HG03045 (cell line): ENCODE results near the gene SRCIN1.

Experiments
- ATAC-seq: cut with Tn5 transposase; IDR thresholded peaks from one replicate; pipeline ENCODE4 v1.9.1; 2021; ENCODE audit warnings: mild to moderate bottlenecking, moderate library complexity; ENCODE audit not compliant: unreplicated experiment

Gene SRCIN1

DNA sequence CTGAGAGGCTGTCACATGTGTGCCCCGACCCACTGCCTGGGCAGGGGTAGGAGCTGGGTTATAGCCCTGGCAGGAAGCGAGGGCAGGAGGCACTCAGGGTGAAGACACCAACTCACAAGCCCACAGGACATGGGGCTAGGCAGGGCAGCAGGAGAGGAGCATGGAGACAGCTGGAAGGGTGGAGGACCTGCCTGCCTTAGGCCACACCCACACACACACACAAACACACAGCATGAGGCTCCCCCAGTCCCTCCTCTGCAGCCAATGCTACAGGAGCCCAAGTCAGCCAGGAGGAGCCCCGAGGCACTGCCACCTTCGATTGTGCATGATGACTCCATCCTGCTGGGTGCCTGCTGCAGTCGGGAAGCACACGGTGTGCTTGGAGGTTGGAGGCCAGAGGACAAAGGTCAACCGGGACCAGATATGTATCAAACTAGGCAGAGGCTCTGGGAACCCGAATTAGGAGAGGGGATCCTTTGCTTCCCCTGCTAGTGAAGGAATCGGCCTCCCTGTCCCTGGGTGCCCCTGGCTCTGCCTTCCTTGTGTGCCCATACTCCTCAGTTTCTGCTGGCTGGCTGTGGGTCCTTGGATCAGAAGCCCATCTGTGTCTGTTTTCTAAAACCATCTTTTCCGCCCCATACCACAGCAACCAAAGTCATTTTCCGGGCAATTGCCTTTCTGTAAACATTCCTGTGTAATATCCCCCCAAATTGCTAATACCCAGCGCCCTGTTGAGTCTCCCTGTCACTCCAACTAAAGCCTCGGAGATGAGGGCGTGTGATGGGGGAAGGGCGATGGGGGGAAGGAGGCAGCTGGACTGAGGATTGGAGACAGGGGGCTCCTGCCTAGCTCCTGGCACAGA is 20.5 kb downstream of the SRCIN1 start:
- no peak for ATAC-seq

DNA sequence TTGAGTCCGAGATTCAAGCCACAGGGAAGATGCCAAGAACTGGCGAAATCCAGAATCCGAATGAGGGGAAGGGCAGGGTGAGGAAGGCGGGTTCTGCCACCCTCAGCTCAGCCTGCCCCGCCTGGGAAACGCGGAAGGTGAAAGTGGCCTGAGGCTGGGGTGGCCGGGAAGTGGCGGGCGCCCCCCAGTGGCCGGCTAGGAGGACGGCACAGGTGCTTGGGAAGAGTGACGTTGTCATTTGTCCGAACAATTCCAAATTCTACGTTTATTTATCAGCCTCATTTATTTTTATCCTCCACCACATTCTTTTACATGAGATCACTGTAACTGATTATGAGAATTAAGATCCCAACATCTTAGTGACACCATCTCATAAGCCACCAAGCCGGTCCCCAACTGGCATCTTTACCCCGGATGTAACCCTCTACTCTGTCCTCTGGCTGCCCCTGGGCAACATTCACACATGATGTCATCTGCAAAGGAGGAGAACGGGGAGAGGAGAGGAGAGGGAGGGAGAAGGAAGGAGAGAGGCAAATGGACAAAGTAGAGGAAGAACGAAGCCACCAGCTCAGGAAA is 21.3 kb downstream of the SRCIN1 start:
- no peak for ATAC-seq

DNA sequence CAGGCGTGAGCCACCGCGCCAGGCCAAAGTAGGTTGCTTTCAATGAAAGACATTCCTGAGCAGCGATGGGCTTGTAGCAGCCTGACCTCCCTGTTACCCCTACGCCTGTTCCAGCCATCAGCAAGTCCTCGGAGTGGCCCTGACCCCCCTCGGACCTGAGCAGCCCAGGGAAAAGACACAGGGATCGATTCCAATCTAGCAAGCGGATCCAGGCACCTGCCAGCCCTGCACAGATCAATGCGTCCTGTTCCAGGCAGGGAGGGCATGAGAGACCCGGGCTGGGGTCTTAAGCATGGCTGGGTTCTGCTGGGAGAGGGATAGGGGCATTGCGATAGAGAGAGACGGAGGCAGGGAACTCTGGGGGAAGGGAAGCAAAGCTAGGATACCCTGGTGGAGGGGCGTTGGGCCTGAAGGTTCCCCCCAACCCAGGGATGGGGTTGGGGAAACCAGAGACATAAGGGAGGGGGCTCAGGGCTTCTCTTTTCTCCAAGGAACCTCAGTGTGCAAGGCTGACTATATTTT is 21.9 kb downstream of the SRCIN1 start:
- no peak for ATAC-seq

DNA sequence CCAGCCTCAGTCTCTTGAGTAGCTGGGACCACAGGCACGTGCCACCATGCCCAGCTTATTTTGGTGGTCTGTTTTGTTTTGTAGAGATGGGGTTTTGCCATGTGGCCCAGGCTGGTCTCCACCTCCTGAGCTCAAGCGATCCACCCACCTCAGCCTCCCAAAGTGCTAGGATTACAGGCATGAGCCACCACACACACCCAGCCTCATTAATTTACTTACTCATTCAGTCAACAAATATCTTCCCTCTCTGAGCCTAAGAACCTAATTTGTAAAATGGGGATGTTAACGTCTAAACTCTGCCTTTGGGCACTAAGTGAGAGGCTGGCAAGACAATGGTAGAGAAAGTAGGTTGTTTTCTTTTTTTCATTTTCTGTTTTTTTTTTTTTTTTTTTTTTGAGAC is 22.6 kb downstream of the SRCIN1 start:
- no peak for ATAC-seq

DNA sequence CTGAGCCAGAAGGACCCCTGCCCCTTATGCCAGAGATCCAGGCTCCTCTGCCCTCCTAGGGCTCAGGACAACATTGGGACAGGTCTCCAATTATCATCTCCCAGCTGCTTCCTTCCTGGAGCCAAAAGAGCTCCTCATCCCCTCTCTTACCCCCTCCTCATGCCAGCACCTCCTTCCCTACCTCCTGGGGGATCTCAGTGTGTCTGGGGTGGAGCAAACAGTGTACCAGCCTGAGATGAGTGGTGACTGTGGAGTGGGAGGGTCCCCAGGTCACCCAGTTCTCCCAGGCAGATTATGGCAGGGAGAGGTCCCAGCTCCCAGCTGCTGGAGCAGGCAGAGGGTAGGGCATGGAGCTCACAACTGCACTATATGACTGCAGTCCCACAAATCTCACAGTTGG is 23.7 kb downstream of the SRCIN1 start:
- ATAC-seq: no peak

DNA sequence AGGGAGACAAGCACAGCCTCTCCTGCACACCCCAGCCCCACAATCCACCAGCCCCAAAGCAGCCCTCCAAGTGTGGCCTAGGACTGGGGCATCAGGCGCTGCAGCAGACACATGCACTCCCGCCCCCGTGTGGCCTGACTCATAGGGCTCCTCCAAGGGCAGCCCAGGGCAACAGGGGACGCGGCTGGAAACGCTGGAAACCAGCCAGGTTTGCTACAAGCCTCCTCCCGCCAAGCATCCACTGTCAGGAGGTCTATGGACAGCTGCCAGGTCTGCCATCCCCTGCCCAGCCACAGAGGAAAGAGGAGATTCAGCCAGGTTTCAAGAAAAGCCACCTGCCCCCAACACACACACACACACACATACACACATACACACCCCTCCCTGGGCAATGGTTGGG is 25.8 kb downstream of the SRCIN1 start:
- ATAC-seq: no peak

DNA sequence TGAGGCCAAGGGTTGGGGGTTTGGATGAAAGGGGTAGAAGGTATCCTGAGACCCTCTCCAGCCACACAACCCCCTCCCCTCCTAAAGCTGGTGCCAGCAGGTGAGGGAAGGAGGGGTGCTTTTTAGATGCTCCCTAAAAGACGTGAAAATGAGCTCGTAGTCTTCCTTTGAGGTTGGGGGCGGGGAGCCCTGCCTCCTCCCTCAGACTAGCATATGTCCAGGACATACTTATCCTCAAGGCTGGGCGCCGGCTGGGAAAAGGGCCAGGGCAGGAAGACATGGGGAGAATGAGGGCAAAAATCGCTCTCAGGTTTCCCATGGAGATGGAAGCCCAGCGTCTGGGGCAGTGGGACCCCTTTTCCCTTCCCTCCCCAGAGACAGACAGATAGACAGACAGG is 26.7 kb downstream of the SRCIN1 start:
- no peak for ATAC-seq

DNA sequence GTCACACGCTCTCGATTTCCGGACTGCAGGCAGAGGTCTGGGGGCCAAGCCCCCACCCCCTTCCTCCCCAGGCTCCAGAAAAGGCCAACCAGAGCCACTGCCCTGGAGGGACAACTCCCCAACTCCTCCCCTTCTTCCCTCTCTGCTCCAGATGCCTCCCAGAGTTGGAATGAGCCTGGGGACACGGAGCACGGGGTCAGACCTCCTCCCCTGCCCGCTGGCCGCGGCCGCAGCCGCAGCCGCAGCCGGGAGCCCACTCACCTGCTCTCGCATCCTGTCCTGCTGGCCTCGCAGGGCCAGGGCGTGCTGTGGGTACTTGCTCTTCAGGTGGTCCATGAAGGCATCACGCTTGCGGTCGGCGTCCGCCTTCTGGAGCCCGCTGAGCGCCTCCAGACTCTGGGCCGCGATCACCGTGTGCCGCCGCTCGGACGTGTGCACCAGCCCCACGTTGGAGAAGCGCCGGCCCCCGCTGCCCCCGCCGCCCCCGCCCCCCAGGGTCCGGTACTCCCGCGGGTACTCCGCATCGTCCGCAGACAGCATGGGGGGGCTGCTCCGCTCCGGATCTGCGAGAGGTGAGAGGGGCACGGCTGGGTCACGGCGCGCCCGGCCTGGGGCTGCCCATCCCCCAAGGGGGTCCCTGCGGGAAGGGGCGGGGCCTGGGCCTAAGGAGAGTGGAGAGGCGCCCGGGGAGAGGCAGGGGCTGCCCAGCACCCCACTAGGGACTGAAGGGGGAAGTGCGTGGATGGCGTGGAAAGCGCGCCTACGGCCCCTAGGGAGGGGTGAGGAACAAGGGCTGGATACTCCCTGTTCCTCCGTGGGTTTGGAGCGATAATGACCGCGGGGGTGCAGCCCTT is 27.3 kb downstream of the SRCIN1 start:
- no peak for ATAC-seq

DNA sequence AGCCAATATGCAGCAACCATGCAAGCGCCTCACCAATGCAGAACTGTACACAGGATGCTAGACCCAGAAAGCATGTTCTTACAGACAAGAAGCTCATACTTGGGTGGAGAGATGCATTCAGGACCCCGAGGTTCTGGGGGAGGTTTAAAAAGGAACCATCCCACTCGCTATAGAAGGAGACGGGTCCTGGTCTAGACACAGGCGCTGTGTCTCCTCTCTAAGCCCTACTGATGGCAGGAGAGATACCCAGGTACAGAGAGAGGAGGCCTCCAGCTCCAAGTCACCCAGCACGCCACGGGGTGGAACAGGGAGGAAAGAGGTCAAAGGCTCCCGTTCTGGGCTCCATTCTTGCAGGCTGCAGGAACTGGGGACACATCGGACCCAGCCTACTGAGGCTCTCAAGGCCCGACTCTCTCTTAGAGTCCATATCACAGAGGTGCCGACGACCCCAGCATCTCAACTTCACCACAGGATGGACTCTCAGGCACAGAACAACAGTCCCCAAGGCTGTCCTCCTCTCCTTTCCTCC is 28.0 kb downstream of the SRCIN1 start:
- no peak for ATAC-seq

DNA sequence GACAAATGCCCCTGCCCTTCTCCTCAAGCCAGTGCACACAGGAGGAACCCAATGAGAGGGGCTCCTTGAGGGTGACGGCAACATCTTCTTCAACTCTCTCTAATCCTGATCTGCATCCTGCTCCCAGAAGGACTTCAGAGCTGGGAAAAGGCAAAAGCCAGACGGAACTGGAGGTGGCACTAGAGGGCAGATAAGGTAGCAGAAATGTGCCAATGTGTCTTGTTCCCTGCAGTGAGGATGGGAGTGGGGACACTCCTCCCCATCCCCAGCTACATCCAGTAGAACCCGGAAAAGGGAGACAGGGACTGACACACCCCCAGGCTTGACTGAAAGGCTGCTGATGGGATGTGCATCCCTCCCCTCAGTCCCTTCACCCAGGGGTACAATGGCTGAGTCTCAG is 28.5 kb downstream of the SRCIN1 start:
- no peak for ATAC-seq

DNA sequence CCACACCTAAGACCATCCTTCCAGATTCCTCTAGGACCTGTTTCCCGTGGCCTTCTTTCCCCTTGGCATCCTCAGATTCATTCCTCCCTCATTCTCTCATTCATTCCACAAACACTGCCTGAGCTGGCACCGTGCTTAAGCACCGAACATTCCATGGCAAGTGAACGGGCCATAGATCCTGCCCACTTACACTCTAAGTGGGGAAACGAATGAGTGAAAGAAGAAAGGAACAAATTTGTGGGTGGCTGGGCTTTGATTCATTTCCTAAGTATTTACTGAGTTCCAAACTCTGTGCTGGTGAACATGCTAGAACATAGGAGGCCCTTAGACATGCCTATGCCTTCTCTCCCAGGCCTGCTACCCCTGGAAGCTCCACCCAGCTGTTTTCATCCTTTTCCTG is 30.0 kb downstream of the SRCIN1 start:
- ATAC-seq: no peak

DNA sequence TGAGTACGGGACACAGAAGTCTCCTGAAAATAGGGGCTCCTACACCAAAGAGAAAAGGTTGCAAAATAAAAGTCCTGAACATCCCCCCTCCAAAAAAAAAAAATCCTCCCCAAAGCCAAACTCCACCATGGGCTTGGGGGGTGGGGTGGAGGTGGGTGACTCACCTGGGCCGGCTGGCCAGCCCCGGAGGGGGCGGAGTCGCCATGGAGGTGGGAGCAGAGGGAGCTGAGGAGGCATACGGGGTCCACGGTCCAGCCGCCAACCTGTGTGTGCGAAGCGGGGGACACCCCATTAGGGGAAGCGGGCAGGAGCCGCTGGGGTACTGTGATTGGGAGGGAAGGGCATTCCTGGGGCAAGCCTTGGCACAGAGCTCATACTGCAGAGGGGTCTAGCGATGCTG is 31.0 kb downstream of the SRCIN1 start:
- ATAC-seq: no peak

DNA sequence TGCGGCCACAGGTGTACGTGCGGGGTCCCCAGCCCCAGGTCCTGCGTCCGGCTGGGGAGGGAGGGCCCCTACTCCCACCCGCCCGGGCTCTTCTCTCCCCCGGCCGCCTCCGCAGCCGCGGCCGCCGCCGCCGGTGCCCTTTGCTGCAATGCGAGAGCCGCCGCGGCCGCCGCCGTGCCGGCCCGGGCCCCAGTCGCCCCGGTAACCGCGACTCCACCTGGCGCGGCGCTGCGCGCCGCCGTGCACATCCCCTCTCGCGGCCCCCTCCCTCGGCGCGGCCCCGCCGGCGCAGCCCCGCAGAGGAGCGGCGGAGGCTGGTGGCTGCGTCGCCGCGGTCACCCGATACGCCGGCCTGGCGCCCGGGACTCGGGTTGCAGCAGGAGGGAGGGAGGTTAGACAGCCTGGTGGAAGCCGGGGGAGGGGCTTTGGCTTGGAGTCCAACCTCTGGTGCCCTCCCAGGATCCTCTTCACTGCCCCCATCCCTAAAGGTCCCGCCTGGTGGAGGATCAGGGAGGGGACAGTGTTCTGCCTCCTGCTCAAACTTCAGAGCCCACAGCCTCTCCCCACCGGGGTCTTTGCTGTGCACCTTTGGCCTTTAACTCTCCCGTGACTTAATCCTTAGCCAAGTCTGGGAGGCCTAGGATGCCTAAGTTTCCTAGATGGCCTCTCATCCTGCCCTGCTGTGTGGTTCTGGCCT is 32.9 kb downstream of the SRCIN1 start:
- ATAC-seq: no peak

DNA sequence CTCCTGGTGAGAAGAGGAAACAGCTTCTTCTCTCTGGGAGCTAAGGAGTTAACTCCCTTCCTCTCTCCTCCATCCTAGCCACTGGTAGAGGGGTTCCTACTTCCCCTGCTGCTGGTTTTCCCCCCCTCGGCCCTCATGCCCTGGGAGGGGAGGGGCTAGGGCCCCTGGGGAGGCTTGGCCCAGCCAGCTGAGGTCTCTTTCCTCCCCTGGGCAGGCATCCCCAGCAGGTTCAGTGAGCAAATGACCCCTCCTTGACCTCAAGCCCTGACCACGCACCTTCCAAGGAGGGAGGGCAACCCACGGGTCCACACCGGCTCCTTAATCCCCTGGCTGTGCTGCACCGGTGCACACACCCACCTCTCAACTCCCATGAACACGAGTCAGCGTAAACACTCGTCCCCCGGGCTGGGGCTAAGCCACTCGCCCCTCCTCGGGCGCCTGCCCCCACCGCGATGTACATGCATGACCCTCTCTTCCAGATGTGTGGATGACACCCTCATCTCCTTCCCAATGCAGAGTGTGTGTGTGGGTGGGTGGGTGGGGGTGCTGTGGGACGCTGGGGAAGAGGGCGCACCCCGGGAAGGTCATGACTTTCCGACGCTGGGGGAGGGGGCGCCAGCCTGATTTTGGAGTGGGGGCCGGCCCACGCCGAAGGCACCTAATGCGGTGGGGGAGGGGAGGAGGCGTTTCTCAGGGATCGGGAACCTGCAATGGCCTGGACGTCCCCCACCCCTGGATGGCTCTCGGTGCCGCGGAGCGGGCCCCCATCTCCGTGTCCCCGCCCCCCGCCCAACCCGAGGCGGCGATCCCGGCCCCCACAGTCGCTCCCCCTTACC is 33.7 kb downstream of the SRCIN1 start:
- no peak for ATAC-seq

DNA sequence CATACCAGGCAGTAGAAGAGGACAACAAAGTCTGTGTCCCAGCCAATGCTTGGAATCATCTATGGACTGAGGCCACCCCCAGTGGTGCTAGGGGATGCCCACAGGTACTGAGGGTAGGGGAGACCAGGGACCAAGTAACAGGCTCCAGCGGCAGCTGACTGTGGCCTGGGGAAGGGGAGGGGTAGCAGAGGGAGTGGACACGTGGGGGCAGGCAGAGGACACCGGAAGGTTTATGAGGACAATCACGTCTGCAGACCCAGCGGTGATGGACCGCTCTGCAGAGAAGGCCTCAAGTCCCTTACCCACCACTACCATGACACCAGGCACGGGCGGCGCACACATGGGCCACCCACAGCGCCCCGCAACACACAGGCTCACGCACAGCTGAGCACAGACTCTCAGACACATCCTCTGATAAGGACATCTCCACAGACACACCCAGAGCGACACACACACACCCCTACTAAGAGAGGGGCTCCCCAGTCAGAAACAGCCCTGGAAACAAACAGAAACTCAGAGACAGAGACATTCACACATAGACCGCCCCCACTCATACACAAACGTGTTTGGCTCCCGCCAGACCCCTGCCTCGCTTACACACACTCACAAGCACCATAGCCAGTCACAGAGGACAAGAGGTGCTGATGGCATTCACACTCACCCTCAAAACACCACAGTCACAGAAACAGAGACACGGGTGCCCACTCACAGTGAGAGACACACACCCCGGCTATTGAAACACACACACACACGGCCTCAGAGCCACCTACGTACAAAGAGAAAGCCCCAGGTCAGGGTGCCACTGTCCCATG is 35.8 kb downstream of the SRCIN1 start:
- ATAC-seq: no peak

DNA sequence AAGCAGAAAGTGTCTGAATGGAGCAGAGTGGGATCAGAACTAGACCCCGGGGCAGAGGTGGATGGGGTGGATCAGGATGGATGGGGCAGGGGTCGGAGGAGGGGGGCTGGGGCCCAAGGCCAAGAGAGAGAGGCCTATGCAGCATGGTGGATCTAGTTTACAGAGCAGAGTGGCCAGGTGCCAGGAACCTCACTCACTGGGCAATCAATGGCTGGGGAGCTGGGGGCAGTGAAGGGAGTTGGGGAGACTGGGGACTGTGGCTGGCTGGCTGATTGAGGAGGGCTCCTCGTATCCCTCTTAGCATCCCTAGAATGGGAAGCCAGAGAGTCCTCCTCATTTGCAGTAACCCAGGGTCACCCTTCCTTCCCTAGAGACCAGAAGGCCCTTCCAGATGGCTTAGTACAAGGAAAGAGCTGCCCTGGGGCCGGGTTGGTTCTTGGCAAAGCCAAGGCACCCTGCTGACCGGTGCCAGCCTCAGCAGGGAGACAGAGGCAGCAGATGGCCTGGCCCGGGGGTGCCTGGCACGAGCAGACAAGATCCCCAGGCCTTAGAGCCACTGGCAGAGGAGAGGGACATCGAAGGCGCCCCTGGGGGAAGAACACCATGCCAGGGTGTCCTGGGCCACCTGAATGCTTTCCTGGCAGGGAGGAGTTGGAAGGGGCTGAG is 36.8 kb downstream of the SRCIN1 start:
- no peak for ATAC-seq

DNA sequence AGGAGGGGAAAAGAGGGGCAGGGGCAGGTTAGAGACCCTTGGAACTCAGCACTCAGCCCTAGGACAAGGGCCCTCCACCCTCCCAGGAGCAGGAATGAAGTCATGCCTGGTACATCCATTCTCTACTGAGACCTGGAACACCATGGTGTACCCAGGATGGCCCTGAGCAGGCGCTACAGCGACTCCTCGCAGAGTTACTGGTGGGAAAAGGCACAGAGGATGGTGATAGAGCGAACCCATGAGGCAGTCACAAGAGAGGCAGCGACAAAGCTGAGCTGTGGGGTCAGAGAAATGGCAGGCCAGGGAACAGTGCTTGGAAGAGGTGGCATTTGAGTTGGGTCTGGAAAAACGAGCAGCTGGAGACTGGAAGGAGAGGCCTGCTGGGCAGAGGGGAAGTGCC is 37.5 kb downstream of the SRCIN1 start:
- ATAC-seq: no peak

DNA sequence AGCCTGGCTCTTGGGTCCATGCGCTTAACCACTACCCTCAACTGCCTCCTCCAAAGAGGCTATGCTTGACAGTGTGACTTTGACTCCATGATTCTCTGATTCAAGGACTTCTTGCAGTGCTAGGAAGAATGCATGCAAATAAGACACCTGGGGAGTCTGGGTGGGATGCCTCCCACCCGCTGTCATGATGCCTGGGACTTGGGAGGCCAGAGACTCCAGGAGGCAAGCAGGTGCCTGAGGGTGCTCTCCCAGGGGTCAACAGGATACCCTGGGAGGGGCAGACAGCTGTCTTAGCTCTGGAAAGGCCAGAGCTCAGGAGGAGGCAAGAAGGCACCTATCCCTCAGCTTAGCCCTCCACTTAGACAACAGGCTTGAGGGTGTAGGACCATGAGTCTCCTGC is 38.4 kb downstream of the SRCIN1 start:
- ATAC-seq: no peak

DNA sequence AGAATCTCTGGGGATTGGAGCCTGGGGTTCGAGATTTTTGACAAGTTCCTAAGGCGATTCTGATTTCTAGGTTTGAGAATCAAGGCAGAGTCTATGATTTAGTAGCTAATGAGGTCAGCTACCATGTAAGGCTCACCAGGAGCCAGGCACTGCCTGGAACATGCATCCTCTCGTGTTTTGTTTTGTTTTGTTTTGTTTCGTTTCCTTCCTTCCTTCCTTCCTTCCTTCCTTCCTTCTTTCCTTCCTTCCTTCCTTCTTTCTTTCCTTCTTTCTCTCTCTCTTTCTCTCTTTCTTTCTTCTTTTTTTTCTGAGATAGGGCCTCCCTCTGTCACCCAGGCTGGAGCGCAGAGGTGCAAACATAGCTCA is 39.1 kb downstream of the SRCIN1 start:
- no peak for ATAC-seq
